Mesendoderm (in vitro differentiated cells): ENCODE data around the gene CBFA2T3.
"Not testable (repeated sequence)": the region's sequence is repeated elsewhere in the genome, so short reads cannot be mapped to it uniquely, and the experiment has no call there.

ENCODE experiments used
- DNase-seq: peaks from one replicate; pipeline ENCODE4 v3.0.0; 2013
- H2AK5ac ChIP-seq: 2 replicates; pipeline ENCODE4 v1.6.1; 2013; ENCODE audit warnings: low read length, inconsistent platforms
- H2BK120ac ChIP-seq: 2 replicates; pipeline ENCODE4 v1.6.1; 2013; ENCODE audit warnings: low read depth, mild to moderate bottlenecking, low read length, moderate library complexity, mixed read lengths
- H2BK15ac ChIP-seq: replicated peaks from 2 replicates; pipeline ENCODE4 v1.6.1; 2013; ENCODE audit warnings: low read depth, mild to moderate bottlenecking, moderate library complexity
- H2BK5ac ChIP-seq: 2 replicates; pipeline ENCODE4 v1.6.1; 2013; ENCODE audit warnings: low read length, inconsistent platforms
- H3K18ac ChIP-seq: 2 replicates; pipeline ENCODE4 v1.6.1; 2013; ENCODE audit warnings: mild to moderate bottlenecking, low read length, mixed read lengths
- H3K23ac ChIP-seq: one replicate; pipeline ENCODE4 v1.6.1; 2013; ENCODE audit warnings: low read length
- H3K27ac ChIP-seq: 2 replicates; pipeline ENCODE4 v1.5.1; 2013; ENCODE audit warnings: low read depth, mild to moderate bottlenecking, inconsistent platforms, low read length, moderate library complexity
- H3K27me3 ChIP-seq: 2 replicates; pipeline ENCODE4 v1.6.1; 2013; ENCODE audit warnings: low read length, control low read depth, mild to moderate bottlenecking, inconsistent platforms; ENCODE audit not compliant: insufficient read depth, poor library complexity
- H3K36me3 ChIP-seq: 2 replicates; pipeline ENCODE4 v1.6.1; 2013; ENCODE audit warnings: low read length, inconsistent platforms; ENCODE audit not compliant: control insufficient read depth, insufficient read depth
- H3K4ac ChIP-seq: one replicate; pipeline ENCODE4 v1.6.1; 2013; ENCODE audit warnings: low read depth, mild to moderate bottlenecking, low read length, moderate library complexity
- H3K4me1 ChIP-seq: 2 replicates; pipeline ENCODE4 v1.6.1; 2013; ENCODE audit warnings: low read depth, low read length, inconsistent platforms; ENCODE audit not compliant: control insufficient read depth
- H3K4me2 ChIP-seq: 2 replicates; pipeline ENCODE4 v1.6.1; 2013; ENCODE audit warnings: low read length
- H3K4me3 ChIP-seq: 2 replicates; pipeline ENCODE4 v1.5.1; 2013; ENCODE audit warnings: mild to moderate bottlenecking, low read length
- H3K56ac ChIP-seq: one replicate; pipeline ENCODE4 v1.6.1; 2013; ENCODE audit warnings: low read length
- H3K79me1 ChIP-seq: 2 replicates; pipeline ENCODE4 v1.6.1; 2013; ENCODE audit warnings: low read length, inconsistent platforms
- H3K79me2 ChIP-seq: 2 replicates; pipeline ENCODE4 v1.6.1; 2013; ENCODE audit warnings: mild to moderate bottlenecking, low read length; ENCODE audit not compliant: control insufficient read depth, insufficient read depth
- H3K9ac ChIP-seq: 2 replicates; pipeline ENCODE4 v1.6.1; 2013; ENCODE audit warnings: low read length, inconsistent platforms
- H4K5ac ChIP-seq: one replicate; pipeline ENCODE4 v1.6.1; 2013; ENCODE audit warnings: low read length
- H4K8ac ChIP-seq: one replicate; pipeline ENCODE4 v1.6.1; 2013; ENCODE audit warnings: low read depth, mild to moderate bottlenecking, control low read depth, low read length, moderate library complexity
- WGBS: extraction: QIAGEN DNeasy Blood & Tissue Kit; methylation state at CpG from one replicate; pipeline ENCODE4 v1.1.7; 2013; ENCODE audit warnings: low lambda C conversion rate, missing lambda C conversion rate; ENCODE audit not compliant: insufficient coverage; ENCODE audit errors: extremely low coverage; 5-methylcytosine and 5-hydroxymethylcytosine counted together

Gene CBFA2T3

DNA sequence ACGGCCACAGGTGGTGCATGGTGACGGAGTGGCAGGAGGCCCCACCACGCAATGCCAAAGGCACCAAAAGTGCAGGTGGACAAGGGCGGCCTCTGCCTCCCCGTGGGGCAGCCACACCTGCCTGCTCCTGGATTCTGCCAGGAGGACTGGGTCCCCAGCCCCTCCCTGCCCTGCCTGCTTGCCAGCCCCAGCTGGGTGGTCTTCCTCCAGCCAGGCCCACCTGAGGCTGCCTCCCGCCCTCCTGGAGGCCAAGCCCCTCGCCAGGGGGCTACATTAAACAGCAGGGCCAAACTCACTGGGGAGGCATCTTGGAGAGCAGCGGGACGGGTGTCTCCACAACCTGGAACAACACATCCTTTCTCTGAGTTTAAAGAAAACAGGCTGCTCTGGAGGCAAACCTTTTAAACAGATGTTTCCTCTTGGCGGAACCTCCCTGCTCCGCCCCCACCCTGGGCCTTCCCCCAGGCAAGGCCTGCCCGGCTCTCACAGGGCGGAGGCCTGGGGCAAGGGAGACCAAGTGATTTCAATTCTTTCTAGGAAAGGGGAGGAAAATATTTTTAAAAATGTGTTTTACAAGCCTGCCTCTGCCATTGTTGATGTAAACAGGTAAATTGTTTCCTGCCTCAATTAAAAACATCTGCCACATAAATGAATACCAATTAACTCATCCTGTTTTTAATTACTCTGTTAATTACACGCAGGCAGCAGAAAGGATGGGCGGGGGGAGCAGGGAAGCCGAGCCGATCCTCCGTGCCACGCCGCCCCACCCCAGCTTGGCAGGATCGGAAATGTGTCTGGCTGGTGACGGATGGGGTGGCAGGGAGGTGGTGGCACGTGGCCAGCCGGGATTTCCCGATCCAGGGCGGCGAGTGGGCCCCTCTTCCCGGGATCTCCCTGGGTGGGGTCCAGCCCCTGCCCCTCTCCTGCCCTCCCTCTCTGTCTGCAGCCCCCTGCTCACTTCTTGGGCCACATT lies 56.1 kb downstream of the CBFA2T3 start:
- H4K5ac ChIP-seq = no peak overlapping the region
- H3K79me2 ChIP-seq = no peaks in the 10 kb centered on the region
- no CpG with 5 or more reads among the region's 28 CpGs for WGBS
- no peak overlapping the region for H3K4me3 ChIP-seq
- no peak overlapping the region for H3K23ac ChIP-seq
- H3K4me1 ChIP-seq = peaks cover 2% of the 10 kb centered on the region
- no peaks in the 10 kb centered on the region for H3K27me3 ChIP-seq
- H3K36me3 ChIP-seq = no peaks in the 10 kb centered on the region
- no peak overlapping the region for H3K27ac ChIP-seq
- no peak overlapping the region for H3K4me2 ChIP-seq
- DNase-seq = no peak
- no peak overlapping the region for H3K4ac ChIP-seq
- H3K56ac ChIP-seq = no peak overlapping the region
- no peak overlapping the region for H2BK120ac ChIP-seq
- no peak overlapping the region for H2BK5ac ChIP-seq
- no peak overlapping the region for H2AK5ac ChIP-seq
- no peak overlapping the region for H2BK15ac ChIP-seq
- H3K18ac ChIP-seq = no peak overlapping the region
- H3K9ac ChIP-seq = no peak overlapping the region
- H3K79me1 ChIP-seq = no peaks in the 10 kb centered on the region
- H4K8ac ChIP-seq = no peak overlapping the region

DNA sequence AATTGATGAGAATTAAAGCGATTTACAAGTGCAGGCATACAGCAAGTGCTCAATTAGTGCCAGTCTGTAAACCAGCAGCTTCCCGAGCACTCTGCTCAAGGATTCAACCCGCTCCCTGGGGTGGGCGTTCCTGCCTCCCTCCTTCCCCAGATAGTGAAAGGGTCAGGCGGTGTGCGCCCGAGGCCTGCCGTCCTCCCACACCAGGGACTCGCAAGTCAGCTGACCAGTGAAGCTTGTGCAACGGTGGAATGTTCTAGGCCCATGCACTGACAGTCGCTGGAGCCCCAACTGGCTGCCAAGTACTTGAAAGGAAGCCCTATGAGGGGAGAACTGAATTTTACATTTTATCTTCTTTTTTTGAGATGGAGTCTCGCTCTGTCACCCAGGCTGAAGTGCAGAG lies 57.1 kb downstream of the CBFA2T3 start:
- WGBS = no CpG with 5 or more reads among the region's 12 CpGs
- peaks cover 2% of the 10 kb centered on the region for H3K4me1 ChIP-seq
- H2BK15ac ChIP-seq = no peak overlapping the region
- H3K9ac ChIP-seq = no peak overlapping the region
- no peak overlapping the region for H3K4me2 ChIP-seq
- H3K27me3 ChIP-seq = no peaks in the 10 kb centered on the region
- no peak overlapping the region for H2BK120ac ChIP-seq
- no peak overlapping the region for H3K4me3 ChIP-seq
- H2BK5ac ChIP-seq = no peak overlapping the region
- H3K23ac ChIP-seq = no peak overlapping the region
- no peak overlapping the region for H2AK5ac ChIP-seq
- no peak for DNase-seq
- H3K27ac ChIP-seq = no peak overlapping the region
- no peaks in the 10 kb centered on the region for H3K79me1 ChIP-seq
- no peak overlapping the region for H3K56ac ChIP-seq
- no peak overlapping the region for H4K8ac ChIP-seq
- no peak overlapping the region for H3K4ac ChIP-seq
- no peaks in the 10 kb centered on the region for H3K36me3 ChIP-seq
- no peak overlapping the region for H4K5ac ChIP-seq
- H3K18ac ChIP-seq = no peak overlapping the region
- H3K79me2 ChIP-seq = no peaks in the 10 kb centered on the region

DNA sequence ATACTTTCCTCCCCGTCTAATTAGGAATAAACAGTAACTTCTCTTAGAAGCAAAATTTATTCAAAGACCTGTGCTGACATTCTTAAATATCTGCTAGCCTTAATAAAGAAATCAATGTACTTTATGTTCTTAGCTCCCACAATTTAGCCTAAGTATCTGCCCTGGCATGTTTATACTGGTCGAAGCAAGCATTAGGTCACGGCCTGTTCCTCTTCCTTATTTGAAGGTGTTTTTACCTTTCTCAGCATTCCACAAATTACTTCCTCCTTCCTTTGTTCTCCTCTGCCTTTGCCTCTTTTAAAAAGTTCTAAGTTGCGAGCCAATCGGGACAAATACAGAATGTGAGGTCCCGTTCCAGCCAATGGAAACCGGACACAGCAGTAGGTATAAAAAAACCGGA lies 58.1 kb downstream of the CBFA2T3 start:
- not testable (repeated sequence) for H2BK5ac ChIP-seq, H3K56ac ChIP-seq, H2BK15ac ChIP-seq, H3K18ac ChIP-seq, H4K8ac ChIP-seq, H2BK120ac ChIP-seq, H3K4me2 ChIP-seq, H3K4me3 ChIP-seq, DNase-seq, H3K27me3 ChIP-seq, H3K79me1 ChIP-seq, H4K5ac ChIP-seq, H3K27ac ChIP-seq, H3K4ac ChIP-seq, H3K79me2 ChIP-seq, H3K36me3 ChIP-seq, H3K4me1 ChIP-seq, H3K23ac ChIP-seq, H3K9ac ChIP-seq, H2AK5ac ChIP-seq
- no CpG with 5 or more reads among the region's 8 CpGs for WGBS

- no peak overlapping the region for H3K4me3 ChIP-seq
- no CpG with 5 or more reads among the region's 19 CpGs for WGBS
- H3K79me1 ChIP-seq = no peaks in the 10 kb centered on the region
Observed at GRCh38 chr16:88917915-88918627, 58.9 kb downstream of the CBFA2T3 start.

DNA sequence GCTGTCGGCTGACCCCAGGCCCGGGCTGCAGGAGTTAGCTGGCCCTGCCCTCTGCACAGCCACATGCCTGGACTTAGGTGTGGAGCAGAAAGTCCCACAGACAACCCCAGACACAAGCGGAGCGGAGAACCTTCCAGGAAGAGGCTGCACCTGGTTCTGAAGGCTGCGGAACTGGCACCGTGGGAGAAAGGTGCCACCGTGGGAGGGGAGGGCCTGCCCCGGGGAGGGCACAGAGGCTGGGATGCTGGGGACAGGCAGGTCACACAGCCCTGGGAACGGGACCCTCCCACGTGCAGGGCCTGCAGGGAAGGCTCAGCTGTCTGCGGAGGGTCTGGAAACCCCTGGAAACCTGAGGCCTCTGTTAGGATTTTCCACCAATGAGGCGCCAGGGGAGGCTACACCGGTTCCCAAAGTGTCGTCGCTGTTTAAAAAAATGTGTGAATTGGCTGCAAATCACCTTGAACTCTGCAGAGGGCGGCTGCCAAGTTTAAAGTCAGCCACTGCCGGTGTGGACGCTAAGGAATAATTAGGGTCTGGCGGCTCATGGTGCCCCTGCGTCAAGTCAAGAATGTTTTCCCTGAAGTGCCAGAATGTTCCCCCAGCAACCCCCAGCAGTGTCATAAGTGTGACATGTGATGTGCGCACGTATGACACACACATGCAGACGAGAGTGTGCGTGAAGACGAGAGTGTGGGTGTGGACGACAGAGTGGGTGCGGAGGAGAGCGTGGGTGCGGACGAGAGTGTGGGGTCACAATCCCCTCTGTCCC lies 59.7 kb downstream of the CBFA2T3 start:
- H3K4ac ChIP-seq = no peak overlapping the region
- DNase-seq = peak; percentile 71
- peak overlapping the region; percentile 42 for H3K56ac ChIP-seq
- no peak overlapping the region for H3K23ac ChIP-seq
- H2BK15ac ChIP-seq = no peak overlapping the region
- no peak overlapping the region for H2BK5ac ChIP-seq
- H3K9ac ChIP-seq = no peak overlapping the region
- H3K36me3 ChIP-seq = no peaks in the 10 kb centered on the region
- no peak overlapping the region for H3K4me2 ChIP-seq
- no peaks in the 10 kb centered on the region for H3K79me2 ChIP-seq
- H4K8ac ChIP-seq = no peak overlapping the region
- no peak overlapping the region for H3K27ac ChIP-seq
- no peak overlapping the region for H4K5ac ChIP-seq
- H3K79me1 ChIP-seq = no peaks in the 10 kb centered on the region
- H2AK5ac ChIP-seq = no peak overlapping the region
- H2BK120ac ChIP-seq = no peak overlapping the region
- no peak overlapping the region for H3K18ac ChIP-seq
- peaks cover 2% of the 10 kb centered on the region for H3K4me1 ChIP-seq
- WGBS = no CpG with 5 or more reads among the region's 30 CpGs
- no peaks in the 10 kb centered on the region for H3K27me3 ChIP-seq
- no peak overlapping the region for H3K4me3 ChIP-seq

More at GRCh38 chr16:88917915-88918627, 58.9 kb downstream of the CBFA2T3 start:
- H2AK5ac ChIP-seq = no peak overlapping the region
- H3K4me2 ChIP-seq = no peak overlapping the region
- no peaks in the 10 kb centered on the region for H3K79me2 ChIP-seq
- H3K27ac ChIP-seq = no peak overlapping the region
- no peak overlapping the region for H3K23ac ChIP-seq
- H3K4me1 ChIP-seq = peaks cover 2% of the 10 kb centered on the region
- H2BK120ac ChIP-seq = no peak overlapping the region
- no peak overlapping the region for H3K18ac ChIP-seq
- H3K4ac ChIP-seq = no peak overlapping the region
- H4K8ac ChIP-seq = no peak overlapping the region
- peak overlapping the region; percentile 42 for H3K56ac ChIP-seq
- H3K36me3 ChIP-seq = no peaks in the 10 kb centered on the region
- no peak overlapping the region for H2BK5ac ChIP-seq
- no peaks in the 10 kb centered on the region for H3K27me3 ChIP-seq
- H4K5ac ChIP-seq = no peak overlapping the region
- no peak for DNase-seq
- no peak overlapping the region for H3K9ac ChIP-seq
- H2BK15ac ChIP-seq = no peak overlapping the region
